ENCODE measurements around the gene FAM53A.

The FAM53A gene

GRCh38 chr4:1683736-1684505, at the start of gene FAM53A:
TSS of gene FAM53A (minus strand) at chr4:1684313. CDS start at chr4:1668741, 15,572 bp downstream.
- peak in 2 of 3 experiments; percentile 25 to 92 for DNase-seq (ENCODE audit: low read depth in 2 of 3, low spot score in 2 of 3)

GRCh38 chr4:1732911-1733310, 48.8 kb upstream of the FAM53A start:
- no peak for DNase-seq (ENCODE audit: low read depth in 2 of 3, low spot score in 2 of 3)

GRCh38 chr4:1731180-1731579, 47.1 kb upstream of the FAM53A start:
- no peak for DNase-seq (ENCODE audit: low read depth in 2 of 3, low spot score in 2 of 3)

- no peak for DNase-seq (ENCODE audit: low read depth in 2 of 3, low spot score in 2 of 3)
Measured at GRCh38 chr4:1730532-1731135, 46.5 kb upstream of the FAM53A start.

GRCh38 chr4:1728061-1728980, 44.2 kb upstream of the FAM53A start:
- no peak for DNase-seq (ENCODE audit: low read depth in 2 of 3, low spot score in 2 of 3)

GRCh38 chr4:1727117-1728031, 43.3 kb upstream of the FAM53A start:
- DNase-seq (ENCODE audit: low read depth in 2 of 3, low spot score in 2 of 3): no peak

GRCh38 chr4:1726146-1726934, 42.2 kb upstream of the FAM53A start:
- DNase-seq (ENCODE audit: low read depth in 2 of 3, low spot score in 2 of 3): peak; percentile 63 to 91 (median 86)

- no peak for DNase-seq (ENCODE audit: low read depth in 2 of 3, low spot score in 2 of 3)
Measured at GRCh38 chr4:1725521-1725920, 41.4 kb upstream of the FAM53A start.

- DNase-seq (ENCODE audit: low read depth in 2 of 3, low spot score in 2 of 3): no peak
Measured at GRCh38 chr4:1723131-1723801, 39.2 kb upstream of the FAM53A start.

GRCh38 chr4:1722551-1723118, 38.5 kb upstream of the FAM53A start:
- DNase-seq (ENCODE audit: low read depth in 2 of 3, low spot score in 2 of 3): no peak

GRCh38 chr4:1721666-1722550, 37.8 kb upstream of the FAM53A start:
- DNase-seq (ENCODE audit: low read depth in 2 of 3, low spot score in 2 of 3): no peak

GRCh38 chr4:1721003-1721665, 37.0 kb upstream of the FAM53A start, which contains the start of the genes TACC3 and TMEM129:
TSS of gene TACC3 (plus strand) at chr4:1721521. CDS start at chr4:1723422, 1,901 bp downstream.
TSS of gene TMEM129 (minus strand) at chr4:1721323. CDS start at chr4:1720837, 486 bp downstream.
- DNase-seq (ENCODE audit: low read depth in 2 of 3, low spot score in 2 of 3): peak in 2 of 3 experiments; percentile 82

GRCh38 chr4:1720163-1720983, 36.3 kb upstream of the FAM53A start:
- DNase-seq (ENCODE audit: low read depth in 2 of 3, low spot score in 2 of 3): no peak

- no peak for DNase-seq (ENCODE audit: low read depth in 2 of 3, low spot score in 2 of 3)
Measured at GRCh38 chr4:1718095-1718850, 34.2 kb upstream of the FAM53A start.

Measured in activated CD8-positive, alpha-beta memory T cell treated with anti-CD3 and anti-CD28 coated beads for 48 hours (primary cell).